ENCODE measurements around the gene ZBTB48.

DNA sequence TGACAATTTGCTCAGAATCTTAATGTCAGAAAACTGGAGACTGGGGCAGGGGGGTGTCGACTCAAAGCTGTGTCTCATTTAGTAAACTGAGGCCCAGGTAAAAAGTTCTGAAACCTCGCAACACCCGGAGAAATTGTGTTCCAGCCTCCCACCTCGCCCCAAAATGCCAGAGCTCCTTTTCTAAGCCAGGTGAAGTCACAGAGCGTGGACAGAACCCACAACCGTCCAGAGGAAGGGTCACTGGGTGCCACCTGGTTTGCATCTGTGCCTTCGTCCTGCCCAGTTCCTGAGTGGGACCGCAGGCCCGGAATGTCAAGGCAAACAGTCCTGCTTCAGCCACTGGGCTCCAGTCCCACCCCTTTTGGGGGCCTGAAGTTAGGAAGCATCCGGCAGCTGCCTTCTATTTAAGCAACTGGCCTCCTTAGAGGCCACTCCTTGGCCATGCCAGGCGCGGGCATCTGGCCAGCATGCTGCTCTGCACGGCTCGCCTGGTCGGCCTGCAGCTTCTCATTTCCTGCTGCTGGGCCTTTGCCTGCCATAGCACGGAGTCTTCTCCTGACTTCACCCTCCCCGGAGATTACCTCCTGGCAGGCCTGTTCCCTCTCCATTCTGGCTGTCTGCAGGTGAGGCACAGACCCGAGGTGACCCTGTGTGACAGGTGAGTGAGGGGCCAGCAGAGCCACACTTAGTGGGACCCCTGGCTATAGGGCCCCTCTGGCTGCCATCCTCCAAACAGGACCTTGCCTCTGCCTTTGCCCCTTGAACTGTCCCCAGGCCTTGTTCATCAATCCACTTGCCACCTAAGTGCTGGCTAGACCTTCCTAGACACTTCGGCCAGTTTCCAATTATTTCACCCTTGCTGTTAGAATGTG, 24.7 kb upstream of the ZBTB48 start, which contains the start of gene TAS1R1:
- no peak for TF ChIP-seq EZH2 (IDR thresholded peaks at IDR 0.05; ENCODE audit: borderline replicate concordance, low read length)
- TF ChIP-seq, protein P1, sequence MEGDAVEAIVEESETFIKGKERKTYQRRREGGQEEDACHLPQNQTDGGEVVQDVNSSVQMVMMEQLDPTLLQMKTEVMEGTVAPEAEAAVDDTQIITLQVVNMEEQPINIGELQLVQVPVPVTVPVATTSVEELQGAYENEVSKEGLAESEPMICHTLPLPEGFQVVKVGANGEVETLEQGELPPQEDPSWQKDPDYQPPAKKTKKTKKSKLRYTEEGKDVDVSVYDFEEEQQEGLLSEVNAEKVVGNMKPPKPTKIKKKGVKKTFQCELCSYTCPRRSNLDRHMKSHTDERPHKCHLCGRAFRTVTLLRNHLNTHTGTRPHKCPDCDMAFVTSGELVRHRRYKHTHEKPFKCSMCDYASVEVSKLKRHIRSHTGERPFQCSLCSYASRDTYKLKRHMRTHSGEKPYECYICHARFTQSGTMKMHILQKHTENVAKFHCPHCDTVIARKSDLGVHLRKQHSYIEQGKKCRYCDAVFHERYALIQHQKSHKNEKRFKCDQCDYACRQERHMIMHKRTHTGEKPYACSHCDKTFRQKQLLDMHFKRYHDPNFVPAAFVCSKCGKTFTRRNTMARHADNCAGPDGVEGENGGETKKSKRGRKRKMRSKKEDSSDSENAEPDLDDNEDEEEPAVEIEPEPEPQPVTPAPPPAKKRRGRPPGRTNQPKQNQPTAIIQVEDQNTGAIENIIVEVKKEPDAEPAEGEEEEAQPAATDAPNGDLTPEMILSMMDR (conservative IDR thresholded peaks at IDR 0.05 in 1 of 2, IDR thresholded peaks at IDR 0.05 in 1 of 2; ENCODE audit: extremely low read depth in 1 of 2, insufficient read depth in 1 of 2, low read depth in 1 of 2, low read length in 2 of 2): no peak

Data from mammary epithelial cell (primary cell).